Measurements from ENCODE around the gene DPP8. TPM values are rescaled to one million over a fixed set of nuclear protein-coding genes. Genes with fewer than 3 reads are reported as not detected.

The DPP8 gene
- total RNA-seq, 6 donors from 2014 or later = 24.3 to 32.4 (median 30.1) TPM

DNA sequence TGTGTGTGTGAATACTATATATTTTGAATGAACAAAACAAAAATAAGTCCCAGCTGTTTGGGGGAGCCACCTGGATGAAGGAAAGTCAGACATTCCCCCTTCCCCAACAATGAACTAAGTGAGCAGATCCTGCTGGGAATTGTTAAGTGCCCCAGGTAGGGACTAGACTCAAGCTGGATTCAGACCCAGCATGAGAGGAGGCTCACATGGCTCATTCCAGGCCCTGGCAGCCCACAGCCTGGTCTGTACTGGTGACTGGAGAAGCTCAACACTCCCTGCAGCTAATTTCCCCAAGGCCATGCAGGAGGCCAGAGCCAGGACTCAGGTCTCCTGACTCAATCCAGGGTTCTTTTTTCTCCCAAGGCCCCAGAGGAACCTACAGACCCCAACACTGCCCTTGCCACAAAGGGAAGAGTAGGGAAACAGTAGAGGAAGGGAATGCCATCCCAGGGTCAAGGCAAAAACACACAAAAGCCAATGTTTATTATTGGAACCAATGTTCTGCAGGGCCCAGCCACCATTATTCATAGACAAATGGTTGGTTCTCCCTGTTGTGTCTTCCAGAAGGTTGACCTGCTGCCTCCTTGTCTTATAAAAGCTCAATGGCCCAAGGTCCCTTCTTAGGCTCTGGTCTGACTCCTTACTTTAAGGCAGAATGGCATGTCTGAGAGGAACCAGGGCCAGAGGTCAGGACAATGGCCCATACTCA lies 104.3 kb downstream of the DPP8 start:
- H3K27me3 ChIP-seq = no peaks in the 10 kb centered on the region
- H3K27ac ChIP-seq = no peak overlapping the region
- H3K36me3 ChIP-seq = no peaks in the 10 kb centered on the region
- no peak overlapping the region for H3K4me3 ChIP-seq
- H3K9me3 ChIP-seq = no peaks in the 10 kb centered on the region
- DNase-seq (no peak), ATAC-seq (ENCODE audit: low FRiP score in 2 of 2) (no peak)
- H3K4me1 ChIP-seq = peaks cover 0 to 6% (median 3%) of the 10 kb centered on the region in 4 donors
- TF ChIP-seq POLR2AphosphoS5 (IDR thresholded peaks at IDR 0.05) (no peak), POLR2A (IDR thresholded peaks at IDR 0.05) (no peak), EP300 (IDR thresholded peaks at IDR 0.05) (no peak)
- TF ChIP-seq, protein P1, sequence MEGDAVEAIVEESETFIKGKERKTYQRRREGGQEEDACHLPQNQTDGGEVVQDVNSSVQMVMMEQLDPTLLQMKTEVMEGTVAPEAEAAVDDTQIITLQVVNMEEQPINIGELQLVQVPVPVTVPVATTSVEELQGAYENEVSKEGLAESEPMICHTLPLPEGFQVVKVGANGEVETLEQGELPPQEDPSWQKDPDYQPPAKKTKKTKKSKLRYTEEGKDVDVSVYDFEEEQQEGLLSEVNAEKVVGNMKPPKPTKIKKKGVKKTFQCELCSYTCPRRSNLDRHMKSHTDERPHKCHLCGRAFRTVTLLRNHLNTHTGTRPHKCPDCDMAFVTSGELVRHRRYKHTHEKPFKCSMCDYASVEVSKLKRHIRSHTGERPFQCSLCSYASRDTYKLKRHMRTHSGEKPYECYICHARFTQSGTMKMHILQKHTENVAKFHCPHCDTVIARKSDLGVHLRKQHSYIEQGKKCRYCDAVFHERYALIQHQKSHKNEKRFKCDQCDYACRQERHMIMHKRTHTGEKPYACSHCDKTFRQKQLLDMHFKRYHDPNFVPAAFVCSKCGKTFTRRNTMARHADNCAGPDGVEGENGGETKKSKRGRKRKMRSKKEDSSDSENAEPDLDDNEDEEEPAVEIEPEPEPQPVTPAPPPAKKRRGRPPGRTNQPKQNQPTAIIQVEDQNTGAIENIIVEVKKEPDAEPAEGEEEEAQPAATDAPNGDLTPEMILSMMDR (IDR thresholded peaks at IDR 0.05) = no peak

- H3K4me1 ChIP-seq = peaks cover 0 to 7% (median 4%) of the 10 kb centered on the region in 4 donors
- 33% methylated on average over 1 of the region's 1 CpG for WGBS, 2 donors
- no peak for ATAC-seq (ENCODE audit: low FRiP score in 2 of 2)
- no peaks in the 10 kb centered on the region for H3K36me3 ChIP-seq
- H3K27ac ChIP-seq = no peak overlapping the region
- DNase-seq = no peak
- TF ChIP-seq POLR2AphosphoS5 (IDR thresholded peaks at IDR 0.05) = no peak
- no peak for TF ChIP-seq EP300 (IDR thresholded peaks at IDR 0.05)
- TF ChIP-seq, protein P1 (IDR thresholded peaks at IDR 0.05) = no peak
- no peak for TF ChIP-seq POLR2A (IDR thresholded peaks at IDR 0.05)
- H3K4me3 ChIP-seq = no peak overlapping the region
- no peaks in the 10 kb centered on the region for H3K27me3 ChIP-seq
- H3K9me3 ChIP-seq = no peaks in the 10 kb centered on the region
Measured at GRCh38 chr15:65412556-65412955, 104.9 kb downstream of the DPP8 start.

GRCh38 chr15:65411465-65412071 lies 105.9 kb downstream of the DPP8 start:
- Histone ChIP-seq H3K36me3 (no peaks in the 10 kb centered on the region), H3K9me3 (no peaks in the 10 kb centered on the region), H3K4me1 (peaks cover 0 to 7% (median 4%) of the 10 kb centered on the region in 4 donors), H3K27me3 (no peaks in the 10 kb centered on the region), H3K27ac (no peak overlapping the region), H3K4me3 (no peak overlapping the region)
- WGBS, 2 donors = 72 to 73% methylated on average over 5 of the region's 5 CpGs
- DNase-seq (no peak), ATAC-seq (ENCODE audit: low FRiP score in 2 of 2) (no peak)
- TF ChIP-seq EP300 (IDR thresholded peaks at IDR 0.05) (no peak), POLR2AphosphoS5 (IDR thresholded peaks at IDR 0.05) (no peak), POLR2A (IDR thresholded peaks at IDR 0.05) (no peak)
- TF ChIP-seq, protein P1 (IDR thresholded peaks at IDR 0.05) = no peak

- no peaks in the 10 kb centered on the region for H3K27me3 ChIP-seq
- no peak overlapping the region for H3K4me3 ChIP-seq
- no peaks in the 10 kb centered on the region for H3K9me3 ChIP-seq
- ATAC-seq (ENCODE audit: low FRiP score in 2 of 2) (no peak), DNase-seq (peak in 1 of 2 donors; percentile 54)
- TF ChIP-seq EP300 (IDR thresholded peaks at IDR 0.05) = no peak
- no peak for TF ChIP-seq POLR2A (IDR thresholded peaks at IDR 0.05)
- TF ChIP-seq, protein P1 (IDR thresholded peaks at IDR 0.05) = no peak
- no peak for TF ChIP-seq POLR2AphosphoS5 (IDR thresholded peaks at IDR 0.05)
- H3K27ac ChIP-seq = no peak overlapping the region
- 81 to 90% methylated on average over 7 to 9 of the region's 10 CpGs for WGBS, 2 donors
- peaks cover 0 to 7% (median 4%) of the 10 kb centered on the region in 4 donors for H3K4me1 ChIP-seq
- H3K36me3 ChIP-seq = no peaks in the 10 kb centered on the region
Measured at GRCh38 chr15:65410972-65411371, 106.5 kb downstream of the DPP8 start.

Measured in upper lobe of left lung (tissue), 6 donors.